ENCODE results near the gene PPP1R13B.

The PPP1R13B gene

GRCh38 chr14:103699261-103699661, 148.1 kb downstream of the PPP1R13B start:
- DNase-seq (ENCODE audit: low spot score): no peak
- in situ Hi-C loops (cut with MboI; ENCODE audit: low pct_unique_long_range_greater_than_20kb, low sequenced_read_pairs, unreplicated experiment): no loop called here
- TF ChIP-seq, protein P1, sequence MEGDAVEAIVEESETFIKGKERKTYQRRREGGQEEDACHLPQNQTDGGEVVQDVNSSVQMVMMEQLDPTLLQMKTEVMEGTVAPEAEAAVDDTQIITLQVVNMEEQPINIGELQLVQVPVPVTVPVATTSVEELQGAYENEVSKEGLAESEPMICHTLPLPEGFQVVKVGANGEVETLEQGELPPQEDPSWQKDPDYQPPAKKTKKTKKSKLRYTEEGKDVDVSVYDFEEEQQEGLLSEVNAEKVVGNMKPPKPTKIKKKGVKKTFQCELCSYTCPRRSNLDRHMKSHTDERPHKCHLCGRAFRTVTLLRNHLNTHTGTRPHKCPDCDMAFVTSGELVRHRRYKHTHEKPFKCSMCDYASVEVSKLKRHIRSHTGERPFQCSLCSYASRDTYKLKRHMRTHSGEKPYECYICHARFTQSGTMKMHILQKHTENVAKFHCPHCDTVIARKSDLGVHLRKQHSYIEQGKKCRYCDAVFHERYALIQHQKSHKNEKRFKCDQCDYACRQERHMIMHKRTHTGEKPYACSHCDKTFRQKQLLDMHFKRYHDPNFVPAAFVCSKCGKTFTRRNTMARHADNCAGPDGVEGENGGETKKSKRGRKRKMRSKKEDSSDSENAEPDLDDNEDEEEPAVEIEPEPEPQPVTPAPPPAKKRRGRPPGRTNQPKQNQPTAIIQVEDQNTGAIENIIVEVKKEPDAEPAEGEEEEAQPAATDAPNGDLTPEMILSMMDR (IDR thresholded peaks at IDR 0.05; ENCODE audit: extremely low read depth, insufficient read depth, missing control alignments): no peak

- DNase-seq (ENCODE audit: low spot score): no peak
- in situ Hi-C loops (cut with MboI; ENCODE audit: low pct_unique_long_range_greater_than_20kb, low sequenced_read_pairs, unreplicated experiment): no loop called here
Observed at GRCh38 chr14:103698380-103699260, 148.8 kb downstream of the PPP1R13B start.

GRCh38 chr14:103697603-103698379, 149.6 kb downstream of the PPP1R13B start:
- in situ Hi-C loops (cut with MboI; ENCODE audit: low pct_unique_long_range_greater_than_20kb, low sequenced_read_pairs, unreplicated experiment): no loop called here
- no peak for DNase-seq (ENCODE audit: low spot score)
- TF ChIP-seq, protein P1 (IDR thresholded peaks at IDR 0.05; ENCODE audit: extremely low read depth, insufficient read depth, missing control alignments): no peak

More at GRCh38 chr14:103698380-103699260, 148.8 kb downstream of the PPP1R13B start:
- TF ChIP-seq, protein P1 (IDR thresholded peaks at IDR 0.05; ENCODE audit: extremely low read depth, insufficient read depth, missing control alignments): no peak

GRCh38 chr14:103697206-103697602, 150.2 kb downstream of the PPP1R13B start:
- TF ChIP-seq, protein P1 (IDR thresholded peaks at IDR 0.05; ENCODE audit: extremely low read depth, insufficient read depth, missing control alignments): no peak
- in situ Hi-C loops (cut with MboI; ENCODE audit: low pct_unique_long_range_greater_than_20kb, low sequenced_read_pairs, unreplicated experiment): no loop called here

GRCh38 chr14:103696466-103697071, 150.8 kb downstream of the PPP1R13B start:
- DNase-seq (ENCODE audit: low spot score): no peak
- in situ Hi-C loops (cut with MboI; ENCODE audit: low pct_unique_long_range_greater_than_20kb, low sequenced_read_pairs, unreplicated experiment): no loop called here
- TF ChIP-seq, protein P1 (IDR thresholded peaks at IDR 0.05; ENCODE audit: extremely low read depth, insufficient read depth, missing control alignments): no peak

More at GRCh38 chr14:103697206-103697602, 150.2 kb downstream of the PPP1R13B start:
- no peak for DNase-seq (ENCODE audit: low spot score)

- TF ChIP-seq, protein P1 (IDR thresholded peaks at IDR 0.05; ENCODE audit: extremely low read depth, insufficient read depth, missing control alignments): no peak
- DNase-seq (ENCODE audit: low spot score): no peak
- in situ Hi-C loops (cut with MboI; ENCODE audit: low pct_unique_long_range_greater_than_20kb, low sequenced_read_pairs, unreplicated experiment): no loop called here
Observed at GRCh38 chr14:103696070-103696402, 151.3 kb downstream of the PPP1R13B start.
